Heart right ventricle (tissue), 16 donors: ENCODE results near the gene IFT81. TPM values are rescaled to one million over a fixed set of nuclear protein-coding genes. Genes with fewer than 3 reads are reported as not detected.

Experiments used
- ATAC-seq, 8 donors: fragments of 200-7000 bp; cut with Tn5 transposase; one replicate each; pipeline ENCODE4 v1.9.1; 2020; ENCODE audit warnings: mild to moderate bottlenecking in 8 of 8, moderate library complexity in 8 of 8, moderate number of reproducible peaks in 1 of 8
- DNase-seq, 2 donors: peaks; one replicate each; pipeline ENCODE4 v3.0.0-alpha.2; 2020
- H3K27ac ChIP-seq, 10 donors: fragments of 200-600 bp; sonication (generic) in 2 of 10; one replicate each; pipeline versions ENCODE4 v1.5.0 to v1.8.0; 2020 to 2022; ENCODE audit warnings: mild to moderate bottlenecking in 3 of 10
- H3K27me3 ChIP-seq, 7 donors: fragments of 200-600 bp; one replicate each; pipeline ENCODE4 v1.8.0; 2021 to 2022; ENCODE audit warnings: mild to moderate bottlenecking in 2 of 7
- H3K36me3 ChIP-seq, 9 donors: fragments of 200-600 bp; sonication (generic) in 1 of 9; one replicate each; pipeline versions ENCODE4 v1.5.0 to v1.8.0; 2020 to 2022; ENCODE audit warnings: mild to moderate bottlenecking in 2 of 9
- H3K4me1 ChIP-seq, 9 donors: fragments of 200-600 bp; sonication (generic) in 1 of 9; one replicate each; pipeline versions ENCODE4 v1.5.0 to v1.8.0; 2020 to 2022; ENCODE audit warnings: mild to moderate bottlenecking in 4 of 9
- H3K4me3 ChIP-seq, 10 donors: fragments of 200-600 bp; sonication (generic) in 2 of 10; one replicate each; pipeline versions ENCODE4 v1.5.0 to v1.8.0; 2020 to 2022; ENCODE audit warnings: mild to moderate bottlenecking in 7 of 10, moderate library complexity in 2 of 10
- H3K9me3 ChIP-seq, 11 donors: fragments of 200-600 bp in 10 of 11; sonication (generic) in 2 of 11; one replicate each; pipeline versions ENCODE4 v1.5.0 to v1.8.0; 2013 to 2022; ENCODE audit warnings: mild to moderate bottlenecking in 2 of 11, control low read depth in 1 of 11, moderate library complexity in 1 of 11
- CTCF ChIP-seq, 9 donors: fragments of 200-600 bp; sonication (generic) in 2 of 9; IDR thresholded peaks; one replicate each; pipeline versions ENCODE4 v1.5.0 to v1.8.0; 2021 to 2022; ENCODE audit warnings: antibody characterized with exemption in 9 of 9, mild to moderate bottlenecking in 5 of 9, moderate library complexity in 1 of 9
- WGBS, 2 donors: extraction: QIAGEN DNeasy Blood & Tissue Kit; methylation state at CpG; one replicate each; pipeline ENCODE4 v1.1.7; 2013; ENCODE audit warnings: inconsistent platforms in 1 of 2; 5-methylcytosine and 5-hydroxymethylcytosine counted together
- intact Hi-C, 10 donors: fragments of 100-400 bp; cut with DNase I; formaldehyde crosslinking; loops; one replicate each; pipeline versions ENCODE4 v1.11.1 to v1.14.2; 2022
- polyA plus RNA-seq, 2 donors: library from polyadenylated mRNA; stranded (reverse); fragments of 200-250 nt; gene quantifications; one replicate each; pipeline ENCODE4 v1.2.3, GENCODE V29; 2013
- total RNA-seq, 10 donors: library from RNA; stranded (reverse); fragmentation: NEBNext Ultra II Directional in 3 of 10; extraction: Animal tissue kit (Norgen Biotek cat#: 25700) in 3 of 10; gene quantifications; one replicate each; pipeline versions ENCODE4 v1.2.1 to v1.2.4, GENCODE V29; 2021 to 2023
- donor health status: Arrhythmogenic right ventricular cardiomyopathy.
- donor health status: ischemic (EF 13 %, LVEDD 7.1; RV severe dilation, severe dysfunction).
- donor health status: healthy with polysubstance abuse.
- donor health status: DM: no; HTN: yes; CAD: no.
- donor health status: DM: no; HTN: no; CAD: no.
- donor health status: ischemic (EF 25% LVEDD 6.9; RV normal size, moderate dysfunction).
- donor health status: ischemic (EF 25% LVEDD 5.7; RV mildly dilated, moderate dysfunction).
- donor health status: healthy.
- donor health status: DM: yes; HTN: yes; CAD: no.
- donor health status: Ischemic cardiomyopathy.
- donor health status: ischemic (EF 35%, LVEDD 5.7; RV mildly dilated, moderate dysfunction).
- donor health status: nonischemic (EF 11% LVEDD 7.7; RV severe dilation, severe dysfunction).
- donor health status: DM: yes; HTN: yes; CAD: no.
- donor health status: PGD.
- donor health status: ischemic (EF 29% LVEDD 5.4; RV normal size, mild dysfunction).
- donor health status: nonischemic (EF 23%, LVEDD 6.1; RV moderate dilation, normal function).

Gene IFT81
- total and polyA plus RNA-seq, 12 donors, result 5.1 to 11.7 (median 8.3) TPM

DNA sequence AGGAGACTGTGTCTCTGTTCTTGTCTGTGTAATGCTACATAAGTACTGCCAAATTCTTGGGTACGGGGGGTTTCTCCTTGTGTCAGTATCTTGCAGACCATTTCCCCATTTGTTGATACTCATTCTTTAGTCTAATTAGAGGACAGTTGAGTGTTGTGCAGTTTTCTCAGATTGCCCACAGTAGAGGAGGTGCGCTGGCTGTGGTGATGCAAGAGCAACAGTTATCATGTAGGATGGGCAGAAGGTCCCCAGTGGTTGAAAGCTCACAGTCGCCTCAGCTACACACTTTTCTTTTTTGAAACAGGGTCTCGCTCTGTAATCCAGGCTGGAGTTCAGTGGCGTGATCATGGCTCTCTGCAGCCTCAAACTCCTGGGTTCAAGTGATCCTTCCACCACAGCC, 119.1 kb downstream of the IFT81 start:
- no peak for ATAC-seq
- intact Hi-C loops, result no loop called here
- no peaks in the 10 kb centered on the region for H3K27me3 ChIP-seq
- no peaks in the 10 kb centered on the region for H3K36me3 ChIP-seq
- peak overlapping the region in 2 of 10 donors; percentile 81 to 87 for H3K27ac ChIP-seq
- no peak overlapping the region for H3K4me3 ChIP-seq
- no peak for TF ChIP-seq CTCF (IDR thresholded peaks at IDR 0.05)
- DNase-seq, result no peak
- H3K4me1 ChIP-seq, result peaks cover 7 to 41% (median 21%) of the 10 kb centered on the region in 9 donors
- H3K9me3 ChIP-seq, result peaks cover 0 to 8% (median 0%) of the 10 kb centered on the region in 11 donors
- 96 to 97% methylated on average over 5 of the region's 5 CpGs for WGBS, 2 donors

GRCh38 chr12:110244372-110244771, 120.2 kb downstream of the IFT81 start:
- Histone ChIP-seq H3K4me1 (peaks cover 13 to 53% (median 31%) of the 10 kb centered on the region in 9 donors), H3K27me3 (no peaks in the 10 kb centered on the region), H3K4me3 (peak overlapping the region in 1 of 10 donors; percentile 1), H3K36me3 (no peaks in the 10 kb centered on the region), H3K27ac (peak overlapping the region; percentile 5 to 94 (median 88)), H3K9me3 (peaks cover 0 to 8% (median 0%) of the 10 kb centered on the region in 11 donors)
- WGBS, 2 donors, result 50 to 73% methylated on average over 12 of the region's 12 CpGs
- TF ChIP-seq CTCF (IDR thresholded peaks at IDR 0.05), result no peak
- DNase-seq (no peak), ATAC-seq (no peak)
- intact Hi-C loops, result no loop called here

DNA sequence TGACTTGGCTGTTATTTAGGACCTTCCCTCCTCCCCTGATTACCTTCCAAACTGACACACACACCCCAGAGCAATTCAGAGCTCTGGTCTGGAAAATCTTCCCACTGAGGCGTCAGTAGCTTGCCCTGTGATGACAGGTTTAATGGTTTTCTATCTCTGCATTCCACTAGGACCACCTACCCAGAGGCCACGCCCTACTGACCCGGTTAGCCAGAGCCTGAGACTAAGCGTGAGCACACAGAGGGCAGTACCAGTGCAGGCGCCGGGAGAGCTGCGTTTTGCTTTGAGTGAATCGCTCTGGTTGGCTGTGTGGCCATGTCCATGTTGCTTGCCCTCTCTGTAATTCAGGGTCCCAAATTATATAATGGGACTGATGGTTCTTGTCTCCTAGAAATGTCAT, 120.7 kb downstream of the IFT81 start:
- no peak for TF ChIP-seq CTCF (IDR thresholded peaks at IDR 0.05)
- intact Hi-C loops, result loop anchor here in 1 of 10 donors (5.0 kb wide), 1 partner anchor 37 kb away; the partner anchor contains the start of gene ATP2A2
- peaks cover 0 to 8% (median 0%) of the 10 kb centered on the region in 11 donors for H3K9me3 ChIP-seq
- 44 to 56% methylated on average over 8 of the region's 8 CpGs for WGBS, 2 donors
- H3K27me3 ChIP-seq, result no peaks in the 10 kb centered on the region
- H3K4me1 ChIP-seq, result peaks cover 17 to 57% (median 35%) of the 10 kb centered on the region in 9 donors
- ATAC-seq (peak; percentile 40 to 81 (median 68)), DNase-seq (peak; percentile 58 to 74)
- H3K27ac ChIP-seq, result peak overlapping the region; percentile 5 to 94 (median 88)
- H3K36me3 ChIP-seq, result no peaks in the 10 kb centered on the region
- H3K4me3 ChIP-seq, result no peak overlapping the region

- Histone ChIP-seq H3K9me3 (peaks cover 0 to 8% (median 0%) of the 10 kb centered on the region in 11 donors), H3K4me3 (no peak overlapping the region), H3K27ac (peak overlapping the region; percentile 28 to 94 (median 88)), H3K27me3 (no peaks in the 10 kb centered on the region), H3K4me1 (peaks cover 19 to 63% (median 39%) of the 10 kb centered on the region in 9 donors), H3K36me3 (no peaks in the 10 kb centered on the region)
- peak in 3 of 8 donors; percentile 14 to 68 (median 30) for ATAC-seq
- peak in 6 of 9 donors; percentile 15 to 56 (median 30) for TF ChIP-seq CTCF (IDR thresholded peaks at IDR 0.05)
- DNase-seq, result peak in 1 of 2 donors; percentile 67
- intact Hi-C loops, result loop anchor here in 1 of 10 donors (5.0 kb wide), 1 partner anchor 37 kb away; the partner anchor contains the start of gene ATP2A2
- 36 to 51% methylated on average over 3 of the region's 3 CpGs for WGBS, 2 donors
These were observed 121.2 kb downstream of the IFT81 start for GRCh38 chr12:110245369-110245772.
